SJSA1 (cell line): ENCODE results near the gene OR2V2. TPM values are rescaled to one million over a fixed set of nuclear protein-coding genes. Genes with fewer than 3 reads are reported as not detected.
"Not testable (repeated sequence)": the region's sequence is repeated elsewhere in the genome, so short reads cannot be mapped to it uniquely, and the experiment has no call there.

ENCODE experiments used
- DNase-seq, 2 experiments: peaks; one replicate each; pipeline ENCODE4 v3.0.0-alpha.2; 2015 to 2020; ENCODE audit warnings: low spot score in 2 of 2, low read depth in 1 of 2
- H3K27ac ChIP-seq: fragments of 250-450 bp; sonication (Bioruptor Pico); 2 replicates; pipeline ENCODE4 v1.5.1; 2020; ENCODE audit warnings: mild to moderate bottlenecking, moderate library complexity
- H3K27me3 ChIP-seq: fragments of 250-450 bp; sonication (Bioruptor Pico); replicated peaks from 2 replicates; pipeline ENCODE4 v1.5.1; 2020; ENCODE audit warnings: mild to moderate bottlenecking, moderate library complexity
- H3K36me3 ChIP-seq: fragments of 250-450 bp; sonication (Bioruptor Pico); 2 replicates; pipeline ENCODE4 v1.5.1; 2020; ENCODE audit warnings: mild to moderate bottlenecking
- H3K4me1 ChIP-seq: fragments of 250-450 bp; sonication (Bioruptor Pico); replicated peaks from 2 replicates; pipeline ENCODE4 v1.6.1; 2021; ENCODE audit warnings: mild to moderate bottlenecking
- H3K4me3 ChIP-seq: fragments of 250-450 bp; sonication (Bioruptor Pico); 2 replicates; pipeline ENCODE4 v1.5.1; 2020; ENCODE audit warnings: mild to moderate bottlenecking
- H3K9me3 ChIP-seq: fragments of 250-450 bp; sonication (Bioruptor Pico); replicated peaks from 2 replicates; pipeline ENCODE4 v1.5.1; 2020; ENCODE audit warnings: mild to moderate bottlenecking
- total RNA-seq: library from RNA; depleted of rRNA; stranded (reverse); fragments of >200 nt; shearing (Covaris generic); gene quantifications from 2 replicates; pipeline ENCODE4 v1.2.3, GENCODE V29; 2014

OR2V2 gene
- total RNA-seq, 1 experiment from 2014 or later: not detected

DNA sequence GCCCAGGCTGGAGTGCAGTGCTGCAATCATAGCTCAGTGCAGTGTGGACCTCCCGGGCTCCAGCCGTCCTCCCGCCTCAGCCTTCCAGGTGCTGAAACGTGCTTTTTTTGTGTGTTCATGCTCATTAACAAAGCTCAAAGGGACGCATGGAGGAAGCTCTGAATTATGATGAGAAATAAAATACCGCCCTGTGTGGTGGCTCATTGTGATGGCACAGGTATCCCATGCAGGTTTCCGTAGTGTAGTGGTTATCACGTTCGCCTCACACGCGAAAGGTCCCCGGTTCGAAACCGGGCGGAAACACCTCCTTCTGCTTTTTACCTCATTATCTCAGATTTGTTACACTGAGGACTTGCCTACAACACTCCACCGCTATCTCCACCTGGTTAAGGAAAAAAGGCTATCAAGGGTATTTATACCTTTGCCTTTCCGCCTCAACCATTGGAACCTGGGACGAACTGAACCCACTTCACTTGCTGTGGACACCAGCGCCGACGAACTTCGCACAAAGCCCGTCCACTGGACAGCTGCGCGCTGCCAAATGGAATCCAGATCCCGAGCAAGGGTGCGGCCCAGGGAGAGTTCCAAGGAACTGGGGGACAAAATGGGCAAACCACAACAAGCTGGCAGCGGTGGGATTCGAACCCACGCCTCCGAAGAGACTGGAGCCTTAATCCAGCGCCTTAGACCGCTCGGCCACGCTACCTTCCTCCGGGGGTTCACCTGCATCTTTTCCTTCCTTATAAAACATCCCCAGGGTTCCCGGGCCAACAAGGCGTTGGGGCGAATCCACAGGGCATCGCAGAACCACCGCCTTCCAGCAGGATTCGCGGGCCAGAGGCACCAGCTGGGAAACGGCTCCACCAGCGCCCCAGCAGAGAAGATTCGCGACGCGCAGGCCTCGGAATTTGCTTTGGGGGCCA lies 26.3 kb downstream of the OR2V2 start:
- H3K27me3 ChIP-seq: peaks cover 14% of the 10 kb centered on the region
- 0 out of 2 replicates have a peak, but pooled peaks cover 4% of the 10 kb centered on the region for H3K9me3 ChIP-seq
- H3K4me3 ChIP-seq: peak overlapping the region; percentile 12; the same call in 1 of the 2 replicates
- DNase-seq: peak; percentile 70 to 74
- H3K4me1 ChIP-seq: peaks cover 20% of the 10 kb centered on the region
- no peak overlapping the region for H3K27ac ChIP-seq
- H3K36me3 ChIP-seq: no peaks in the 10 kb centered on the region

DNA sequence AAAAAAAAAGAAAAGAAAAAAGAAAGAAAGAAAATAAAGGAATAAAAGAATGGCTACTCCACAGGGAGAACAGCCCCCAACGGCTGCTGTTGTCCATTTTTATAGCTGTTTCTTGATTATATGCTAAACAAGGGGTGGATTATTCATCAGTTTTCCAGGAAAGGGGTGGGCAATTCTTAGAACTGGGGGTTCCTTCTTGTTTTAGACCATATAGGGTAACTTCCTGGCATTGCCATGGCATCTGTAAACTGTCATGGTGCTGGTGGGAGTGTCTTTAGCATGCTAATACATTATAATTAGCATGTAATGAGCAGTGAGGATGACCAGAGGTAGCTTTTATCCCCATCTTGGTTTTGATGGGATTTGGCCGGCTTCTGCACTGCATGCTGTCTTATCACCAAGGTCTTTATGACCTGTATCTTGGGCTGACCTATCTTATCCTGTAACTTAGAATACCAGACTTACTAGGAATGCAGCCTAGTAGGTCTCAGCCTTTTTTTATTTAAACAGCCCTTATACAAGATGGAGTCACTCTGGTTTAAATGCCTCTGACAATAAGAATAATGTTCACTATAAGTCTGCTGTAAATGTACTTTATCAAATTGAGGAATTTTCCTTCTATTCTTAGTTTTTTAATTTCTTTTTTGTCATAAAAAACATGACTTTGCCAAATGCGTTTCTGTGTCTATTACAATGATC lies 29.0 kb downstream of the OR2V2 start:
- Histone ChIP-seq H3K4me1 (peaks cover 14% of the 10 kb centered on the region), H3K36me3 (no peaks in the 10 kb centered on the region), H3K4me3 (no peak overlapping the region), H3K9me3 (0 out of 2 replicates have a peak, but pooled peaks cover 4% of the 10 kb centered on the region), H3K27me3 (peaks cover 4% of the 10 kb centered on the region), H3K27ac (no peak overlapping the region)
- DNase-seq: no peak

- H3K4me3 ChIP-seq, H3K9me3 ChIP-seq, H3K36me3 ChIP-seq: not testable (repeated sequence)
These were observed 30.2 kb downstream of the OR2V2 start for GRCh38 chr5:181177559-181177958.

GRCh38 chr5:181181650-181182565 lies 34.5 kb downstream of the OR2V2 start:
- peak in 1 of 2 experiments; percentile 61 for DNase-seq

More at GRCh38 chr5:181177559-181177958, 30.2 kb downstream of the OR2V2 start:
- H3K27me3 ChIP-seq, H3K27ac ChIP-seq, DNase-seq: not testable (repeated sequence)
- peaks cover 13% of the 10 kb centered on the region for H3K4me1 ChIP-seq

DNA sequence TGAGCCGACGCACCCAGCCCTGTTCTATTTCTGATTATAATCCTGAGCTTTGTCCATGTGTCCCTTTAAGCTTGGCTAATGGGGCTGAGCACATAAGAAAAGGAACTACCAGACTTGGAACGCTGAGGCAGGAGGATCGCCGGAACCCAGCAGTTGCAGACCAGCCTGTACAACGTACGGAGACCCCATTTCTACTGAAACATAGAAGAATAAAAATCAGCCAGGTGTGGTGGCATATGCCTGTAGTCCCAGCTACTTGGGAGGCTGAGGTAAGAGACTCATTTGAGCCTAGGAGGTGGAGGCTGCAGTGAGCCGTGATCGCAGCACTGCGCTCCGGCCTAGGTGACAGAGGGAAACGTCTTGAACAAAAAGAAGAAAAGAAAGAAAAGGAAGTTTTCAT lies 35.3 kb downstream of the OR2V2 start:
- Histone ChIP-seq H3K4me1 (peaks cover 10% of the 10 kb centered on the region), H3K27ac (no peak overlapping the region), H3K36me3 (no peaks in the 10 kb centered on the region), H3K27me3 (no peaks in the 10 kb centered on the region), H3K4me3 (no peak overlapping the region), H3K9me3 (no peaks in the 10 kb centered on the region)
- DNase-seq: no peak

More at GRCh38 chr5:181181650-181182565, 34.5 kb downstream of the OR2V2 start:
- H3K27me3 ChIP-seq: no peaks in the 10 kb centered on the region; the same call in 1 of the 2 replicates
- H3K36me3 ChIP-seq: no peaks in the 10 kb centered on the region
- peaks cover 10% of the 10 kb centered on the region for H3K4me1 ChIP-seq
- no peaks in the 10 kb centered on the region for H3K9me3 ChIP-seq
- no peak overlapping the region for H3K4me3 ChIP-seq
- H3K27ac ChIP-seq: no peak overlapping the region

DNA sequence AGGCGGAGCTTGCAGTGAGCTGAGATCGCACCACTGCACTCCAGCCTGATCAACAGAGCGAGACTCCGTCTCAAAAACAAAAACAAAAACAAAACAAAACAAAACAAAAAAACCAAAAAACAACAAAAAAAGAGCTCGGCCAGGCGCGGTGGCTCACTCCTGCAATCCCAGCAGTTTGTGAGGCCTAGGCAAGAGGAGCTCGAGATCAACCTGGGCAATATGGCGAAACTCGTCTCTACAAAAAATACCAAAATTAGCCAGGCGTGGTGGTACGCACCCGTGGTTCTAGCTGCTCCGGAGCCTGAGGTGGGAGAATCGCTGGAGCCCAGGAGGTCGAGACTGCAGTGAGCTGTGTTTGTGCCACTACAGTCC lies 37.4 kb downstream of the OR2V2 start:
- peaks cover 14% of the 10 kb centered on the region for H3K4me1 ChIP-seq
- no peaks in the 10 kb centered on the region for H3K9me3 ChIP-seq
- peak overlapping the region; percentile 30; the same call in 1 of the 2 replicates for H3K27ac ChIP-seq
- H3K4me3 ChIP-seq: peak overlapping the region; percentile 32
- H3K27me3 ChIP-seq: no peaks in the 10 kb centered on the region
- H3K36me3 ChIP-seq: no peaks in the 10 kb centered on the region
- no peak for DNase-seq

DNA sequence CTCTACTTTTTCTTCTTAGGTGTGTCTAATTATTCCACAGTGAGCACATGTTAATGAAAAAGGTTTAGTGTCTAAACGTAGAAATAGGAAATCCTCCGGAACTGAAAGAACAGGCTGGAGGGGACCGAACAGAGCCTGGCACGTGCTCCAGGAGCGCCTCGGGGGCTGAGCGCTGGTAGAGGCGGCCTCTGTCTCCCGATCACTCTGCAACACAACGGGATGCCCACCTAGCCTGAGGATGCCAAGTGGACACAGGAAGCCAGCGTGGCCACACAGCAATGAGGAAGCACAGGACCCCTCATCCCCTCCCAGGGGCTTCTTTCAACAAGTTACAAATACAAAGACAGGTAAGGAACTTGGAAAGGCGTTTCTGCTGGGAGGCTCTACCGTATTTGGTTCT lies 38.2 kb downstream of the OR2V2 start:
- H3K4me1 ChIP-seq: peaks cover 22% of the 10 kb centered on the region
- no peaks in the 10 kb centered on the region for H3K27me3 ChIP-seq
- no peak overlapping the region for H3K27ac ChIP-seq
- no peaks in the 10 kb centered on the region for H3K36me3 ChIP-seq
- H3K9me3 ChIP-seq: no peaks in the 10 kb centered on the region
- DNase-seq: no peak
- no peak overlapping the region for H3K4me3 ChIP-seq

- Histone ChIP-seq H3K4me3 (no peak overlapping the region), H3K27ac (no peak overlapping the region), H3K27me3 (no peaks in the 10 kb centered on the region), H3K36me3 (no peaks in the 10 kb centered on the region), H3K9me3 (no peaks in the 10 kb centered on the region), H3K4me1 (peaks cover 23% of the 10 kb centered on the region)
- no peak for DNase-seq
These were observed 38.6 kb downstream of the OR2V2 start for GRCh38 chr5:181186022-181186421.

- H3K27ac ChIP-seq: peak overlapping the region; percentile 53
These were observed 39.7 kb downstream of the OR2V2 start for GRCh38 chr5:181186986-181187499.

DNA sequence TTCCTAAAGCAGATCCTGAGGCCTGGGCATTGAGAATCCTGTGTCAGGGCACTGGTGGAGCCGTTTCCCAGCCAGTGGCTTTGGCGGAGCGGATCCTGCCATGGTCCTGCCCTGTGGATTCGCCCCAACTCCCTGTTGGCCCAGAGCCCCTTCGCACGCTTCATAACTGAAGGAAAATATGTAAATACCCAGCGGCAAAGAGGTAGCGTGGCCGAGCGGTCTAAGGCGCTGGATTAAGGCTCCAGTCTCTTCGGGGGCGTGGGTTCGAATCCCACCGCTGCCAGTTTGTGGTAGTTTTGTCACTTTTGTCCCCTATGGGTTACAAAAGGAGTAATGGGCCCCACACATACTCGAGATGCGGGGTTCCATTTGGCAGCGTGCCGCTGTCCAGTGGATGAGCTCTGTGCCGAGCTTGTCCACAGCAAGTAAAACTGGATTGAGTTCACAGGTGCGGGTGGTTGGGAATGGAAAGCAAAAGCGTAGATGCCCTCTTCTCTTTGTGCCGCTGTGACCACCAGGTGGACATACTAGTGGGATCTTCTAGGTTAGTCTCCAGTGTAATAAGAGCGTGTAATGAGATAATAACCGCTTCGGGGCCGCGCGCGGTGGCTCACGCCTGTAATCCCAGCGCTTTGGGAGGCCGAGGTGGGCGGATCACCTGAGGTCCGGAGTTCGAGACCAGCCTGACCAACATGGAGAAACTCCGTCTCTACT lies 40.3 kb downstream of the OR2V2 start:
- H3K36me3 ChIP-seq: no peaks in the 10 kb centered on the region
- H3K27me3 ChIP-seq: no peaks in the 10 kb centered on the region
- H3K4me3 ChIP-seq: peak overlapping the region; percentile 59
- no peaks in the 10 kb centered on the region for H3K9me3 ChIP-seq
- H3K27ac ChIP-seq: peak overlapping the region; percentile 53
- DNase-seq: peak; percentile 89 to 97
- peaks cover 27% of the 10 kb centered on the region for H3K4me1 ChIP-seq

More at GRCh38 chr5:181186986-181187499, 39.7 kb downstream of the OR2V2 start:
- no peaks in the 10 kb centered on the region for H3K9me3 ChIP-seq
- H3K36me3 ChIP-seq: no peaks in the 10 kb centered on the region
- H3K27me3 ChIP-seq: no peaks in the 10 kb centered on the region
- H3K4me1 ChIP-seq: peaks cover 23% of the 10 kb centered on the region
- peak in 1 of 2 experiments; percentile 57 for DNase-seq
- peak overlapping the region; percentile 59 for H3K4me3 ChIP-seq

DNA sequence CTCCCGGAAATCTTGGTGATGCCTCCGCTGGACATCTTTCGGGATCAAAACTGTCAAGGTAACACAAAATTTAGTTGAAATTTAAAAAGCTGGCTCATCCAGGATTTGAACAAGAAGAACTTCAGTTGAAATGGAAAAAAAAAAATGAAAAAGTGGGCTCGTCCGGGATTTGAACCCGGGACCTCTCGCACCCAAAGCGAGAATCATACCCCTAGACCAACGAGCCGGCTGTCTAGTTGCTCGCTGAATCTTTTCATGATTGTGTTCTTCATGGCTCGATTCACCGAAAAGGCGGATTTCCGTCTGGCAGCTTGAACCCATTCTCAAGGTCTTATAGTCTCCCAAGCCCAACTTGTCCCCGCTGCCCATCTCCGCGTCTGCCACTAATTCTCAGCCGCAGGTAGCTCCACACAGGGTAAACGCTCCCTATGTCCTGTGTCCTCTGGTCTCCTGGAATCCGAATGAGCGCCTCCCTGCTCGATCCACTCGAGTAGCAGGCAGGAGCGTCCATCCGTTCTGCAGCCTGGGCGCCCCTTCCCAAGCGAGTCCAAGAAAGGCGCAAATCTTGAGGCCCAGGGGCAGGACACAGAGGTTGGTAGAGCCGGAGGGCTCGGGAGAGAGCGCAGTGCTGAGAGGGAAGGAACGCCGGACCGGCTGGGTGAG lies 41.4 kb downstream of the OR2V2 start:
- H3K27ac ChIP-seq: peak overlapping the region; percentile 48
- peaks cover 30% of the 10 kb centered on the region for H3K4me1 ChIP-seq
- H3K4me3 ChIP-seq: peak overlapping the region; percentile 59
- H3K27me3 ChIP-seq: no peaks in the 10 kb centered on the region
- DNase-seq: peak; percentile 84 to 97
- no peaks in the 10 kb centered on the region for H3K36me3 ChIP-seq
- no peaks in the 10 kb centered on the region for H3K9me3 ChIP-seq

- peak in 1 of 2 experiments; percentile 60 for DNase-seq
- no peak overlapping the region for H3K27ac ChIP-seq
These were observed 42.1 kb downstream of the OR2V2 start for GRCh38 chr5:181189363-181189961.

More at GRCh38 chr5:181189363-181189961, 42.1 kb downstream of the OR2V2 start:
- Histone ChIP-seq H3K27me3 (no peaks in the 10 kb centered on the region), H3K9me3 (no peaks in the 10 kb centered on the region), H3K4me3 (peak overlapping the region; percentile 59), H3K4me1 (peaks cover 26% of the 10 kb centered on the region), H3K36me3 (no peaks in the 10 kb centered on the region)
